GM21515 (cell line): ENCODE data around the gene GDI2.

Experiments
- ATAC-seq: cut with Tn5 transposase; IDR thresholded peaks from one replicate; pipeline ENCODE4 v1.9.1; 2021; ENCODE audit not compliant: unreplicated experiment

GDI2 gene

GRCh38 chr10:5744849-5745248 is 68.4 kb downstream of the GDI2 start:
- ATAC-seq = no peak

GRCh38 chr10:5743736-5744135 is 69.5 kb downstream of the GDI2 start:
- no peak for ATAC-seq

GRCh38 chr10:5742116-5742515 is 71.1 kb downstream of the GDI2 start:
- no peak for ATAC-seq

GRCh38 chr10:5741276-5741675 is 72.0 kb downstream of the GDI2 start:
- no peak for ATAC-seq

GRCh38 chr10:5738427-5738826 is 74.8 kb downstream of the GDI2 start:
- no peak for ATAC-seq

GRCh38 chr10:5737352-5737751 is 75.9 kb downstream of the GDI2 start:
- no peak for ATAC-seq

- ATAC-seq = no peak
Observed at GRCh38 chr10:5736591-5736990, 76.6 kb downstream of the GDI2 start.

- no peak for ATAC-seq
Observed at GRCh38 chr10:5735119-5735518, 78.1 kb downstream of the GDI2 start.

- ATAC-seq = no peak
Observed at GRCh38 chr10:5732141-5732540, 81.1 kb downstream of the GDI2 start.

GRCh38 chr10:5731559-5731958 is 81.7 kb downstream of the GDI2 start:
- ATAC-seq = no peak

GRCh38 chr10:5730766-5731165 is 82.5 kb downstream of the GDI2 start:
- no peak for ATAC-seq

GRCh38 chr10:5723692-5724091 is 89.5 kb downstream of the GDI2 start:
- ATAC-seq = no peak

GRCh38 chr10:5720182-5720581 is 93.1 kb downstream of the GDI2 start:
- no peak for ATAC-seq

GRCh38 chr10:5719546-5719945 is 93.7 kb downstream of the GDI2 start:
- no peak for ATAC-seq
